Measurements from ENCODE around the gene TANC1. TPM values are rescaled to one million over a fixed set of nuclear protein-coding genes. Genes with fewer than 3 reads are reported as not detected.

Gene TANC1
- total and polyA plus RNA-seq, 2 donors (not counting 3 experiments of a cell fraction or from before 2014, with no cell fraction given), result 58.9 to 99.4 TPM

- H4K20me1 ChIP-seq (replicated peaks; ENCODE audit: control insufficient read depth, extremely low read depth, insufficient read depth, low read length), result no peaks in the 10 kb centered on the region
- FAIRE-seq (no peak), DNase-seq (ENCODE audit: low read depth, low spot score) (no peak)
- dilution Hi-C loops (cut with MboI; ENCODE audit: extremely low pct_ligation_motif_present, low sequenced_read_pairs), result no loop called here
- peaks cover 59% of the 10 kb centered on the region for H3K4me1 ChIP-seq (ENCODE audit: control insufficient read depth, extremely low read depth, insufficient read depth, low read length)
- no peak for TF ChIP-seq FOS (IDR thresholded peaks at IDR 0.05; ENCODE audit: borderline replicate concordance, insufficient read depth, low read length)
- TF ChIP-seq JUN (IDR thresholded peaks at IDR 0.05; ENCODE audit: borderline replicate concordance, insufficient read depth, insufficient read length, low read depth), result no peak
- TF ChIP-seq POLR2AphosphoS5 (IDR thresholded peaks at IDR 0.05; ENCODE audit: insufficient read depth, low read depth, low read length), result no peak
- TF ChIP-seq, protein P1, sequence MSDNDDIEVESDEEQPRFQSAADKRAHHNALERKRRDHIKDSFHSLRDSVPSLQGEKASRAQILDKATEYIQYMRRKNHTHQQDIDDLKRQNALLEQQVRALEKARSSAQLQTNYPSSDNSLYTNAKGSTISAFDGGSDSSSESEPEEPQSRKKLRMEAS (IDR thresholded peaks at IDR 0.05; ENCODE audit: insufficient read depth, insufficient read length), result no peak
- no peak for TF ChIP-seq POLR2A (IDR thresholded peaks at IDR 0.05; ENCODE audit: low read depth, low read length)
- no peak for TF ChIP-seq CTCF (IDR thresholded peaks at IDR 0.05; ENCODE audit: extremely low read depth in 1 of 2, insufficient read depth in 1 of 2, low read depth in 1 of 2, low read length in 2 of 2)
- no peak for TF ChIP-seq GATA2 (IDR thresholded peaks at IDR 0.05; ENCODE audit: insufficient read depth, insufficient read length, low read depth, low read length)
- peaks cover 41% of the 10 kb centered on the region for H3K79me2 ChIP-seq (ENCODE audit: control insufficient read depth, insufficient read depth, low read length)
- no peaks in the 10 kb centered on the region for H3K9me3 ChIP-seq (replicated peaks; ENCODE audit: control insufficient read depth, insufficient read depth, low read length)
- no peak overlapping the region for H3K9ac ChIP-seq (replicated peaks; ENCODE audit: extremely low read depth, insufficient read depth, low read length)
- H3K9me1 ChIP-seq (replicated peaks; ENCODE audit: control insufficient read depth, extremely low read depth, insufficient read depth, low read length), result no peaks in the 10 kb centered on the region
- BruUV-seq (replicated peaks), result no TSS peak
- ChIA-PET POLR2A (no interaction called here), CTCF (interaction anchor here (1.3 to 3.6 kb wide), 6 partner anchors 10 to 58 kb away, joined by 3 to 19 read pairs (median 9); no protein-coding TSS in a partner anchor)
- no peaks in the 10 kb centered on the region for H3K27me3 ChIP-seq (ENCODE audit: control insufficient read depth in 2 of 2, insufficient read depth in 2 of 2, low read length in 2 of 2)
- intact Hi-C loops (cut with micrococcal nuclease), result no loop called here
- H3K36me3 ChIP-seq (ENCODE audit: control insufficient read depth in 2 of 2, extremely low read depth in 1 of 2, insufficient read depth in 2 of 2, low read length in 2 of 2), result no peaks in the 10 kb centered on the region
- no peak overlapping the region for H2AFZ ChIP-seq (ENCODE audit: low read depth, low read length)
- peak overlapping the region; percentile 22 for H3K27ac ChIP-seq (ENCODE audit: insufficient read depth, low read depth, low read length)
- no peak overlapping the region for H3K4me2 ChIP-seq (ENCODE audit: insufficient read depth, low read length)
- H3K4me3 ChIP-seq (replicated peaks in 1 of 3; ENCODE audit: insufficient read depth in 1 of 3, low read depth in 1 of 3, low read length in 3 of 3), result no peak overlapping the region
Measured at GRCh38 chr2:159130302-159130701, 161.9 kb downstream of the TANC1 start.
